Calu3 (cell line): ENCODE data around the gene MCC. TPM values are rescaled to one million over a fixed set of nuclear protein-coding genes. Genes with fewer than 3 reads are reported as not detected.
A peak's percentile ranks its signal among the peaks of the same experiment; 100 is the strongest.

ENCODE experiments used
- BruUV-seq: library from RNA; stranded (reverse); fragments of 400-500 nt; replicated peaks from 2 replicates; lab custom pipeline; 2021; lab: Mats Ljungman, UMichigan
- CTCF ChIA-PET: fragments of 300-600 bp; sonication (Branson Sonifier 250); formaldehyde crosslinking; loops from one replicate; lab custom pipeline; 2022; ENCODE audit warnings: antibody characterized with exemption; lab: Charles Lee
- DNase-seq: peaks from one replicate; pipeline ENCODE4 v3.0.0; 2022
- H3K27ac Mint-ChIP-seq: one replicate; pipeline ENCODE4 v1.8.0; 2022; ENCODE audit warnings: mixed read lengths; ENCODE audit not compliant: unreplicated experiment
- H3K27me3 Mint-ChIP-seq: one replicate; pipeline ENCODE4 v1.8.0; 2022; ENCODE audit warnings: mixed read lengths; ENCODE audit not compliant: unreplicated experiment
- H3K36me3 Mint-ChIP-seq: one replicate; pipeline ENCODE4 v1.8.0; 2022; ENCODE audit warnings: mild to moderate bottlenecking, moderate library complexity, mixed read lengths; ENCODE audit not compliant: insufficient read depth, unreplicated experiment
- H3K4me1 Mint-ChIP-seq: one replicate; pipeline ENCODE4 v1.8.0; 2022; ENCODE audit warnings: mild to moderate bottlenecking, low read depth, mixed read lengths; ENCODE audit not compliant: unreplicated experiment
- H3K4me3 Mint-ChIP-seq: one replicate; pipeline ENCODE4 v1.8.0; 2022; ENCODE audit warnings: mild to moderate bottlenecking, low read depth, moderate library complexity, mixed read lengths; ENCODE audit not compliant: unreplicated experiment
- H3K9me3 Mint-ChIP-seq: one replicate; pipeline ENCODE4 v1.8.0; 2022; ENCODE audit warnings: low read depth, mixed read lengths; ENCODE audit not compliant: unreplicated experiment
- intact Hi-C: fragments of 100-400 bp; cut with micrococcal nuclease; formaldehyde crosslinking; loops from one replicate; pipeline ENCODE4 v1.10.0; 2022; ENCODE audit not compliant: unreplicated experiment
- total RNA-seq: library from RNA; stranded (reverse); gene quantifications from 2 replicates; pipeline ENCODE4 v1.2.3, GENCODE V29; 2022
- TF ChIP-seq, protein P1 (sequence below): fragments of 200-600 bp; IDR thresholded peaks from one replicate; pipeline ENCODE4 v1.8.0; 2022; ENCODE audit warnings: antibody characterized with exemption; ENCODE audit not compliant: unreplicated experiment

The MCC gene
- total RNA-seq, 1 experiment from 2014 or later = 2.8 TPM

DNA sequence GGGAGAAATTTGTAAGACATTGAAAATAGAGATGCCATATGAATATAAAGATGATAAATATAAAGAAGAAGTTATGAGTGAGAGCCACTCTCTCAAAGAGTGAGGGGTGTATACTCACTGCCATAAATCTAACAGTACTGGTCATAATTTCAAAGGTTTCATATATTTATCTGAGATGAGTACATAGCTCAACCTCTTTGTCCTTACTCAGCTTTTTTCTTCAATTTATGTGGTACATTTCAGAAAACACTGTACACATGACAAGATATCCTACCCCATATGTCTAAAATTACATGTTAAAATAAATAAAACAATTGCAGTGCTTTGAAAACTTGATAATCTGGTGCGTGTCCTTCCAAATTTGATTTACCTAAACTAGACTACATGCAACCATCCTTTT lies 5.2 kb upstream of the MCC start:
- Mint-ChIP-seq H3K27me3 (peaks cover 82% of the 10 kb centered on the region), H3K27ac (no peak overlapping the region), H3K4me1 (peaks cover 24% of the 10 kb centered on the region), H3K4me3 (no peak overlapping the region), H3K9me3 (peaks cover 10% of the 10 kb centered on the region), H3K36me3 (peaks cover 11% of the 10 kb centered on the region)
- no TSS peak for BruUV-seq
- CTCF ChIA-PET = no interaction called here
- DNase-seq = no peak
- intact Hi-C loops = no loop called here
- TF ChIP-seq, protein P1, sequence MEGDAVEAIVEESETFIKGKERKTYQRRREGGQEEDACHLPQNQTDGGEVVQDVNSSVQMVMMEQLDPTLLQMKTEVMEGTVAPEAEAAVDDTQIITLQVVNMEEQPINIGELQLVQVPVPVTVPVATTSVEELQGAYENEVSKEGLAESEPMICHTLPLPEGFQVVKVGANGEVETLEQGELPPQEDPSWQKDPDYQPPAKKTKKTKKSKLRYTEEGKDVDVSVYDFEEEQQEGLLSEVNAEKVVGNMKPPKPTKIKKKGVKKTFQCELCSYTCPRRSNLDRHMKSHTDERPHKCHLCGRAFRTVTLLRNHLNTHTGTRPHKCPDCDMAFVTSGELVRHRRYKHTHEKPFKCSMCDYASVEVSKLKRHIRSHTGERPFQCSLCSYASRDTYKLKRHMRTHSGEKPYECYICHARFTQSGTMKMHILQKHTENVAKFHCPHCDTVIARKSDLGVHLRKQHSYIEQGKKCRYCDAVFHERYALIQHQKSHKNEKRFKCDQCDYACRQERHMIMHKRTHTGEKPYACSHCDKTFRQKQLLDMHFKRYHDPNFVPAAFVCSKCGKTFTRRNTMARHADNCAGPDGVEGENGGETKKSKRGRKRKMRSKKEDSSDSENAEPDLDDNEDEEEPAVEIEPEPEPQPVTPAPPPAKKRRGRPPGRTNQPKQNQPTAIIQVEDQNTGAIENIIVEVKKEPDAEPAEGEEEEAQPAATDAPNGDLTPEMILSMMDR = no peak

DNA sequence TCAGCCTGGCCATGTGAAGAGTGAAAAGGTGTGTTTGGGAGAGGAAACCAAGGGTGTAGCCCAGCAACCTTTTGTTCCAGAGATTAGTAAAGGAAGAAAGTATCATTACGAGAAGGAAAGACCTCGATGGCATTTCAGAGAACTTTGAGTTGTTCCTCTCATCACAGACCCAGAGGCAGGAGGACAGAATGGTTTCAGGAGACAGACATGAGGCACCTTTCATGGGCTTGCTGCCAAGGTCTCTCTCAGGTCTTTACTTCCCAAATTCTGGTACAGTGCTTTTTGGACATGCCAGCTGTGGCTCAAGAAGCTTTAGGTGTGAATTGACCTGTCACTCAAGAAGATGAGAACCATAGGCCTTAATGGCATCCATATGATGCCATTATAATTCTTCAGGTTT lies 2.8 kb upstream of the MCC start:
- peaks cover 22% of the 10 kb centered on the region for H3K36me3 Mint-ChIP-seq
- peaks cover 25% of the 10 kb centered on the region for H3K4me1 Mint-ChIP-seq
- intact Hi-C loops = no loop called here
- no peak for DNase-seq
- no peak overlapping the region for H3K4me3 Mint-ChIP-seq
- BruUV-seq = no TSS peak
- peaks cover 10% of the 10 kb centered on the region for H3K9me3 Mint-ChIP-seq
- TF ChIP-seq, protein P1 = no peak
- H3K27me3 Mint-ChIP-seq = peaks cover 83% of the 10 kb centered on the region
- H3K27ac Mint-ChIP-seq = no peak overlapping the region
- CTCF ChIA-PET = no interaction called here

DNA sequence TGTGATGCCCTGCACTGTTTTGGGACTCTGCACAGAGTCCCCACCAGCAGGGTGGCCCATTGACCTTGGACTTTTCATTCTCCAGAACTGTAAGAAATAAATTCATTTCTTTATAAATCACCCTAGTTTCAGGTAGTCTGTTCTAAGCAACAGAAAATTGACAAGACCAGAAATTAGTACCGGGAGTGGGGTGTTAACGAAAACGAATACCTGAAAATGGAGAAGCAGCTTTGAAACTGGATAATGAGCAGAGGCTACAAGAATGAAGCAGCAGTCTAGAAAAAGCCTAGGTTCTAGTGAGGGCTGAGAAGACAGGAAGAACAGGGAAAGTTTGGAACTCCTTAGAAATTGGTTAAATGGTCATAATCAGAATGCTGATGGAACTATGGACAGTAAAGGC lies 2.1 kb upstream of the MCC start:
- Mint-ChIP-seq H3K9me3 (peaks cover 10% of the 10 kb centered on the region), H3K27me3 (peaks cover 83% of the 10 kb centered on the region), H3K36me3 (peaks cover 22% of the 10 kb centered on the region), H3K4me3 (no peak overlapping the region), H3K4me1 (peaks cover 17% of the 10 kb centered on the region), H3K27ac (no peak overlapping the region)
- CTCF ChIA-PET = no interaction called here
- no peak for DNase-seq
- no TSS peak for BruUV-seq
- TF ChIP-seq, protein P1 = no peak
- intact Hi-C loops = no loop called here

DNA sequence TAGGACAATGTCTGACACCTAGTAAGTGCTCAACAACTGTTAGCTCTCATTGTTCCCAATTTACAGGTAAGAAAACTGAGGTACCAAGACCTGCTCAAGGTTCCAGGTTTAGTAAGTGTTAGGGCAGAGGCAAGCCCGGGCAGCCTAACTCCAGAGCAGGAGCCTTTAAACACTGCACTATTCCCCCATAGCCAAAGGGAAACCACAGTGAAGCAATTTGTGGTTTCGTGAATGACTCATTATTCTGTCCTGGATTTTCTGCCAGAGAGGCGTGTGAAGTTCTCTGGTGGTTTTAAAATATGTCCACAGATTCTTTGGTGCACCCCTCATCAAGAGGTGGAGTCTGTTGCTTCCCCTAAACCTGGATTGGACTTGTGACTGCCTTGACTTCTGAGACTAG lies 1.0 kb upstream of the MCC start:
- intact Hi-C loops = no loop called here
- CTCF ChIA-PET = no interaction called here
- Mint-ChIP-seq H3K36me3 (peaks cover 22% of the 10 kb centered on the region), H3K4me1 (peaks cover 17% of the 10 kb centered on the region), H3K27ac (peak overlapping the region; percentile 42), H3K4me3 (peak overlapping the region; percentile 85), H3K27me3 (peaks cover 83% of the 10 kb centered on the region), H3K9me3 (peaks cover 10% of the 10 kb centered on the region)
- DNase-seq = peak; percentile 72
- BruUV-seq = no TSS peak
- TF ChIP-seq, protein P1 = no peak
